ENCODE results near the gene HNRNPM. TPM values are rescaled to one million over a fixed set of nuclear protein-coding genes. Genes with fewer than 3 reads are reported as not detected.
"Not testable (repeated sequence)": the region's sequence is repeated elsewhere in the genome, so short reads cannot be mapped to it uniquely, and the experiment has no call there.

HNRNPM gene, protein sequence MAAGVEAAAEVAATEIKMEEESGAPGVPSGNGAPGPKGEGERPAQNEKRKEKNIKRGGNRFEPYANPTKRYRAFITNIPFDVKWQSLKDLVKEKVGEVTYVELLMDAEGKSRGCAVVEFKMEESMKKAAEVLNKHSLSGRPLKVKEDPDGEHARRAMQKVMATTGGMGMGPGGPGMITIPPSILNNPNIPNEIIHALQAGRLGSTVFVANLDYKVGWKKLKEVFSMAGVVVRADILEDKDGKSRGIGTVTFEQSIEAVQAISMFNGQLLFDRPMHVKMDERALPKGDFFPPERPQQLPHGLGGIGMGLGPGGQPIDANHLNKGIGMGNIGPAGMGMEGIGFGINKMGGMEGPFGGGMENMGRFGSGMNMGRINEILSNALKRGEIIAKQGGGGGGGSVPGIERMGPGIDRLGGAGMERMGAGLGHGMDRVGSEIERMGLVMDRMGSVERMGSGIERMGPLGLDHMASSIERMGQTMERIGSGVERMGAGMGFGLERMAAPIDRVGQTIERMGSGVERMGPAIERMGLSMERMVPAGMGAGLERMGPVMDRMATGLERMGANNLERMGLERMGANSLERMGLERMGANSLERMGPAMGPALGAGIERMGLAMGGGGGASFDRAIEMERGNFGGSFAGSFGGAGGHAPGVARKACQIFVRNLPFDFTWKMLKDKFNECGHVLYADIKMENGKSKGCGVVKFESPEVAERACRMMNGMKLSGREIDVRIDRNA
- 309 TPM for polyA plus RNA-seq (2013, experiment 1 of 2; ENCODE audit: insufficient read length)
- polyA plus RNA-seq (2013, experiment 2 of 2; ENCODE audit: insufficient read length), result 124 TPM

DNA sequence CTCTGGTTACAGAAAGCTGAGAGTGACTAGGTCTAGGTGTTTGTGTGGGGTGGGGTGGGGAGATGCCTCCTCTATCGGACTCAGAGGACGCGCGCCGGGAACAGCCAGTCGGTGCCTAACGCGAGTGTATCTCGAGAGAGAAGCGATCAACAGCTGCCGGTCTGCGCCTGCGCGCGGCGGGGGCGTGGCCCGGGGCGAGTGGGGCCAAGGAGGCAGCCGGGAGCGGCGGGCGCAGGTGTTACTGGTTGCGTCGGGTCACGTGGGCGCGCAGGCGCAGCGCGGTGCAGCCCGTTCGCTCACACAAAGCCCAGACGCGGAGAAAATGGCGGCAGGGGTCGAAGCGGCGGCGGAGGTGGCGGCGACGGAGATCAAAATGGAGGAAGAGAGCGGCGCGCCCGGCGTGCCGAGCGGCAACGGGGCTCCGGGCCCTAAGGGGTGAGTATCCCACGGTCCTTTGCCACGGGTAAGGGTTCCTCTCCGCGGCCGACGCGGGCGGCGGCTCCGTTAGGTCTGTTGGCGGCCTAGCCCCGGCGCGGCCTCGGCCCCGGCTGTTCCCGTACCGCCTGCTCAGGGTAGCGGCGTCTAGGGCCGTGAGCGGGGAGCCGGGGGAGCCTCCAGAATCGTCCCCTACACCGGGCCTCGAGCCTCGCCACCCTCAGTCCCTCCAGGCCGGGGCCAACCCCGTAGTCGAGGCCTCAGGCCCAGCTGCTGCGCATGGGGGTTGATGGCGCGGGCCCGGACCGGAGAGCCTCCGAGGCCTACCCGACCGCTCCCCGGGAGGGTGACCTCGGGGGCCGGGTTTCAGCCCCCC is at the start of gene HNRNPM:
HNRNPM (plus strand) TSS at position 299 of the 811 bp plus-strand sequence; CDS start at position 323, 24 bp downstream.
- peak; percentile 96 for DNase-seq

DNA sequence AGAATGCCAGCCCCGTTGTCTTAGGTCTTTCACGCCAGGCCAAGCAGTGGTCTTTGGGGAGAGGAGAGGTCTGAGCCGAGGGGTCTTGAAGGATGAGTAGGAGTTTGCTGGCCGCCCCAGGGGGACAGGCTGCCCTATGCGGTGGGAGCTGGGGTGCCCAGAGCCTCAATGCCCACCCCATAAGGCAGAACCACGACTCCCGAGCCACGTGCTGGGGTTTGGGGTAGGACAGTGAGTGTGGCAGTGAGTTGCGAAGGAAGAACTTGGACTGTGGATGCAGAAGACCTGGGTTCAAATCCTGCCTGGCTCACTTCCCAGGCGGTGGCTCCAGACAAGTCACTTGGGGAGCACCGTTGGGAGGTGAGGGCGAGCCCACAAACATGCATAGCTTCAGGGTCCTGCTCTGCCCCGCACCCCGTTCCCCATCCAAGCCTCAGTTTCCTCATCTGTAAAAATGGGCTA is 49.1 kb upstream of the HNRNPM start:
- DNase-seq, result no peak

DNA sequence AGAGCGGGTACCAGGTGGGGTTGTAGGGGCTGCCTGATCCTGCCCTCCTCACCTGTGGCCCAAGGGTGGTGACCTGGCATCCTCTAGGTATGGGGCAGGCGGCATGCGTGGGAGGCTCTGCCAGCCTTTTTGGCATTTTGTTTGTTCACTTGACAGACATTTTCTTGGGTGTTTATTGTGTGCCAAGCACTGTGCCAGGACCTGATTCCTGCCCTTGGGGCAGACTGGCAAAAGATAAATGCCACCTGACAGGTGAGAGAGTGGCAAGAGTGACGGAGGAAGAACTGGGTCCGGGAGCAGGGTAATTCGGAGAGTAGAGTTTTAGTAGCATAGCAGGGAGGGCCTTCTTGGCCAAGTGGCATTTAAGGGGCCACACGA is 48.6 kb upstream of the HNRNPM start:
- DNase-seq, result no peak

DNA sequence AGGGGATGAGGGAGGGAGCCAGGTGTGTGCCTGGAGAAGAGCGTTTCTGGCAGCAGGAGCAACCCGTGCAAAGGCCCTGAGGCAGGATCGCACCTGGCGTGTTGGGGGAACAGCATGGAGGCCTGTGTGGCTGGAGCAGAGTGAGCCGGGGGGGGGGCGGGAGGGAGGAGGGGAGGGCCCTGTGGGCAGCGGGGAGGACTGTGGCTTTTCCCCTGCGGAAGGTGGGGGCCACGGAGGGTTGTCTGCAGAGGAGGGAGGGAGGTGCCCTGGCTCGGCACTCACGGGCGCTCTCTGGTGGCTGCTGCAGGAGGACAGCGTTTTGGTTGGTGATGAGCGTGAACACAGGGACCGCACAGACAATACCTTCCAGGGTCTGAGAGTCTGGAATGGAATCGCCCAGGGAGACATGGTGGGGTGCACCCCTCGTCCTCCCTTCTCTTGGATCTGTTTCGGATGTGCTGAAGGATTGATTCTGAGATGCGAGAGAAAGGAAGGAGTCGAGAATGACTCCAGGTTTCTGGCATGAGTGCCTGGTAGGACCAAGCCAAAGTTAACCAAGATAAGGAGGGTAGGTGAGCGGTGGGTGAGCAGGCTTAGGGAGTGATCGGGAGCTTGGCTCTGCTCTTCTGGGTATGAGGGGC is 48.1 kb upstream of the HNRNPM start:
- DNase-seq, result peak; percentile 63

DNA sequence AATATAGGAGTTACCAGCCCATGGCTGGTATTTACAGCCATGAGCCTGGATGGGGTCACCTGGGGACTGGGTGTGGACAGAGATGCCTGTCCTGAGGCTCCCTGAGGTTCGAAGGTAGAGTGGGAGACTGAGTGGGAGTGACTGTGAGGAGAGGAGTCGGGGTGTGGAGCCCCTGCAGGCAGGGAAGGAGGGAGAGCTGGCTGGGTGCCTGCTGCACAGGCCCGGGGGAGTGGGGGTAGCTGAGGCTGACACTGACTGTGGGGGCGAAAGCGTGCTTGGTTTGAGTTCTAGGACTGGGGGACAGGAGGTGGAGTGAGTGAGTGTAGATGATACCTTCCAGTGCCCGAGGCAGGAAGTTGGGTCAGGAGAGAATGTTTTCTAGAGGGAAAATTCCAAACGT is 47.5 kb upstream of the HNRNPM start:
- no peak for DNase-seq

DNA sequence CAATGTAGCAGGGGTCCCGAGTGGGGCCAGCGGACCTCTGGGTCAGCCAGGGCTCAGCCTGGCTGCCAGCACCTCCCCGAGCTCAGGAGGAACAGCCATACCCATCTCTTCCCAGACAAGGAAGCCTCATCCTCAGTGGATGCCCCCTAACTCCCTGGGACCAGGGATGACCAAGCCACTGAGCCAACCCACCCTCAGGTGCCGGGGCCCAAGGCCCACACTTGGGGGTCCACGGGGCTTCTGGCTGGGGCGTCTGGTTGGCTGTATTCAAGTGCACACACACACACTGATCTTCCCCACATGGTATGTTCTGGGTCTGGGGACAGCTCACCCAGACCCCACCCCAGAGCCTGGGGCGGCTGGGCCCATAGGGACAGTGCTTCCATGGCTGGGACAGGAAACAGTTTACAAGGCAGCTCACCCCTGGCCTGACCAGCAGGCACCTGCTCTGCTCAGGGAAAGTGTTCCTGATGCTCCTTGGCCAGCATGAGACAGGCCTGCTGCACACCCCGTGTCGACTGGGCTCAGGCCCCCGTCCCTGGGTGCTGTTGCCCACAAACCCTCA is 46.9 kb upstream of the HNRNPM start:
- DNase-seq, result no peak

DNA sequence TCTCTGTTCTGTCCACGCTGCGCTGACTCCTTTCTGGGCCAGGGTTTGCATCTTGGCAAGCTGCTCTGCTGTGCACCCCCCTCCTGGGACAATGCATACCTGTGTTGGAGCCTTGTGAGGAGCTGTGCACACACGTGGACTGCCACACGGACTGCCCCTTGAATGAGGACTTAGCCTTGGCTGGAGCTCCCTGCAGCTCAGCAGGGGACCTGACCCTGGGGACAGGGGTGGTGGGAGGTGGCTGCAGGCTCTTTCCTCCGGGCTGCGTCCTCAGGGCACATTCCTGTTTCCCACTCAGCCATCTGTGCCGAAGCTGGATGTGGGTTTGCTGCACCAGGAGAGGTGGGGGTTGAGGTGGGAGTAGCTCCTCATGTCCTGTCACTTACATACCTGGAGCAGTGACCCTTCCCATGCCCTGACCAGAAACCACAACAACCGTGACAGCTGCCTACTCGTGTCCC is 46.4 kb upstream of the HNRNPM start:
- DNase-seq, result no peak

DNA sequence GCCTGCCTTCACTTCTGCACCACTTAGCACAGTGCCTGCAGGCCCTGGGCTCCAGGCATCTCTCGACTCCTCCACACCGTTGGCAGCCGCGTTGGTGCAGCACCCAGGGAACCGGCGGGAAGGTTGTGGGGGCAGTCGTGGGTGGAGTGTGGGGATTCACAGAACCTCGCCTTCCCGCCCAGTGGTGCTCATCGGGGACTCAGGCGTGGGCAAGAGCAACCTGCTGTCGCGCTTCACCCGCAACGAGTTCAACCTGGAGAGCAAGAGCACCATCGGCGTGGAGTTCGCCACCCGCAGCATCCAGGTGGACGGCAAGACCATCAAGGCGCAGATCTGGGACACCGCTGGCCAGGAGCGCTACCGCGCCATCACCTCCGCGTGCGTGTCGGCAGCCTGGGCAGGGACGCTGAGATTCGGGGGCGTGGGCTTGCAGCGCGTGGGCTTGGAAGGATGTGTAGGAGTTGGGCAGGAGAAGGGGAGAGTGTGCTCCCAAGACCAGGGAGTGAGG is 45.0 kb upstream of the HNRNPM start:
- no peak for DNase-seq

DNA sequence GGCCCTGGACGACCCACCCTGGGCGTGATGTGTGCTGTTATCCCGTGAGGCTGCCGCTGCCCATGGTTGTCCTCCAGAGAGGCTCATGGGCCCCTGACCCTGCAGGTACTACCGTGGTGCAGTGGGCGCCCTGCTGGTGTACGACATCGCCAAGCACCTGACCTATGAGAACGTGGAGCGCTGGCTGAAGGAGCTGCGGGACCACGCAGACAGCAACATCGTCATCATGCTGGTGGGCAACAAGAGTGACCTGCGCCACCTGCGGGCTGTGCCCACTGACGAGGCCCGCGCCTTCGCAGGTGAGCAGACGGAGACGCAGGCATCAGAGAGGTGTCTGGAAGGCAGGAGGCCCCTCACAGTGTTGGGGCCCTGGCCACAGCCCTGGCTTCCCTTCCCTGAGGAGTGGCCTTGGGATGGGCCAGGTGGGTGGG is 42.8 kb upstream of the HNRNPM start:
- no peak for DNase-seq

DNA sequence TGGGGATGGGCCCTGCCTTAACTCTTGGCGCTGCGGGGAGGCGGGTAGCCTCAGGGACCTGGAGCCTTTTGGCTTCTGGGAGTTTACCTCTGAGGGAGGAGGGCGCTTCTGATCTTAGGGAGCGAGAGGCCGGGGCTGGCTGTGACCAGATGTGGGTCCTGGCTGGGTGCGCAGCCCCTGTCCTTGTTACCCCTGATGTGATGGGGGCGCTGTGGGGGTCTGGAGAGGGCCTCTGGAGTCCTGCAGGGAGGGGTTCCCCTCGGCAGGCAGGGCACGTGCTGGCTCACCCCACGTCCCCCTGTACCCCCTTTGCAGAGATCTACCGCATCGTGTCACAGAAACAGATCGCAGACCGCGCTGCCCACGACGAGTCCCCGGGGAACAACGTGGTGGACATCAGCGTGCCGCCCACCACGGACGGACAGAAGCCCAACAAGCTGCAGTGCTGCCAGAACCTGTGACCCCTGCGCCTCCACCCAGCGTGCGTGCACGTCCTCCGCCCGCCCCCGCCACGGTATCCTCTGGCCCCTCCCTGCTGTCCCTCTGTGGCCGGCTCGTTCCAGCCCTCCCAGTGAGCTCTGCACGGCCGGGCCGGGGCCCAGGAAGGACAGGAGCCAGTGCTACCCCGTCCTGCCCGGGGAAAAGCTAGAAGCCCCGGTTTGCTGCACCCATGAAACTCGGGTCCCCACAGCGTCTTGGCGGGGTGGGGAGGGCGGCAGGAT is 41.5 kb upstream of the HNRNPM start:
- DNase-seq, result no peak

DNA sequence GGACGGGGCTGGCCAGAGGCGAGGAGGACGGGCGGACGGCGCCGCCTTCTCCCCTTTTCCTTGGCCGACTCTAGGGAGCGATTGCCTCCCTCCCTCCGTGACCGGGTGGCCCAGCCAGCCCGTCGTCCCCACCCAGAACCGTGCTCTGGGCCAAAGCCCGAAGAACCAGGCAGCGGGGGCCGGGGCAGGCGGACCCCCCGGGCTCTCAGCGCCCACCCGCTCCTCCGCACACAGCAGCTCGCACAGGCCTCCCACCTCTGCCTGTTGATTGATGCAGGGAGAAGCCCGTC is 41.0 kb upstream of the HNRNPM start:
- DNase-seq, result no peak

DNA sequence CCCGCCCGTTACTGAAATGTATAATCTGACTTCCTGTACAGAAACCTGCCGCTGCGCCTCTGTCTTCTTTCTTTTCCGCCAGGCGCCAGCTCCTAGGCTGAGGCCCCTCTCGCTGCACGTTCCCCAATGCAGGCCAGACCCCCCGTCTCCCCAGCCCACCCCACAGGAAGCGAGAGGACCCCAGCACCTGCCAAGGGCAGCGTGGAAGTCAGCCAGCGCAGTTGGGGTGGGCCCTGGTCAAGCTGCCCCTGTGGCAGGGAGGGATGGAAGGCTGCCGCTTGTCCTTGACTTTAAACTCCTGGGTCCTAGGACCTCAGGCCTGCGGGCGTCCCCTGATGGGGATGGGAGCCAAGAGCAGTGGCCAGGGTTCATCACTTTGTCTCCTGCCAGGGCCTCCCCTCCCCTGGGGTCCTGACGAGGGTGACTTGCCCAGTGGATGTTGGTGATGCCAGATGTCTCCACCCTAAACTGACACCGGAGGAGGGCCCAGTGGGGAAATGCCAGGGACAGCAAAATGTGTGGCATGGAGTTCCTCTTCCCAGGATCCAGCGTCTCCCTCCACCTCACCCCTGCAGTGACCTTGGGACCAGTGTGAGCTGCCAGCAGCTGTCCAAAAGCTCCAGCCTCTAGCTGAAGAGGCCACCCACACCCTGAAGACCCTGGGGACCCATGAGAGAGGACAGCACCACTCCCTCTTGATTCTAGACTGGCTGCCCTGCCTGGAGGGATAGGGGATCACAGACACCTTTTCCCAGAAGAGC is 40.2 kb upstream of the HNRNPM start:
- DNase-seq, result no peak

DNA sequence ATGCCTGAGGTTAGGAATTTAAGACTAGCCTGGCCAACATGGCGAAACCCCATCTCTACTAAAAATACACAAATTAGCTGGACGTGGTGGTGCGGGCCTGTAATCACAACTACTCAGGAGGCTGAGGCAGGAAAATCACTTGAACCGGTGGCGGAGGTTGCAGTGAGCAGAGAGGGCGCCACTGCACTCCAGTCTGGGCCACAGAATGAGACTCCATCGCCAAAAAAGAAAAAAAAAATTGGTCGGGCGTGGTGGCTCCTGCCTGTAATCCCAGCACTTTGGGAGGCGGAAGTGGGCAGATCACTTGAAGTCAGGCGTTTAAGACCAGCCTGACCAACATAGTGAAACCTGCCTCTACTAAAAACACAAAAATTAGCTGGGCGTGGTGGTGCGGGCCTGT is 34.1 kb upstream of the HNRNPM start:
- DNase-seq, result not testable (repeated sequence)

DNA sequence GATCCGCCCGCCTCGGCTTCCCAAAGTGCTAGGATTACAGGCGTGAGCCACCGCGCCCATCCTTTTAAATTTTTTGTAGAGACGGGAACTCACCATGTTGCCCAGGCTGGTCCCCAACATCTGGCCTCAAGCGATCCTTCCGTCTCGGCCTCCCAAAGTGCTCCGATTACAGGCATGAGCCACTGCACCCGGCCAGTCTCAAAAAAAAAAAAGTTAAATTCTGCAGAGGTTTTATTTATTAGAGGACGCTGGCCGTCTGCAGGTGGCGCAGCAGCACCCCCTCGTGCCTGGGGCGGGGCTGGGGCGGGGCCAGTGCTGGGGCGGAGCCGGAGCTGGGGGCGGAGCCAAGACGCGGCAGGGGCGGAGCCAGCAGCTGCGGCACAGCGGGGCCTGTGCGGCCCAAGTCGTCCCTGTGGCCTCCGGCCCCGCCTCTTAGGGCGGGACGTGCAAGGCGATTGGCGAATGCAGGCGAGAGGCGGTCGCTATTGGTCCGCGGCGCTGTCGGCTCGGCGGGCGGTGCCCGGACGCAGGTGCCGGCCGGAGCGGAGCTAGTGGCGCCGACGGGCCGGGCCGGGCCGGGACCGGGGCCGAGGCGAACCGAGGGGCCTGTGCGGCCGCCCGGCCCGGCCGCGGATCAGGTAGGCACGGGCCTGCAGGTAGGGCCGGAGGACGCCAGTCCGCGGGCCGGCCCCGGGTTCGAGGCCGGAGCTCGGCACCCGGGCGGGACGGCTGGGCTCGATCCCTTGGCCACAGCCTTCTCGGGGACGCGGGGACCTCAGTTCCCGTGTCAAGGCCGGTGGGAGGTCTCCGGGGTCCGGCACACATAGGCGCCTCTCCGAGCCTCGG is 31.8 kb upstream of the HNRNPM start, which contains the start of gene MARCHF2:
MARCHF2 (plus strand) TSS at position 523 of the 846 bp plus-strand sequence. CDS start 8,536 bp downstream, outside the sequence.
- DNase-seq, result peak; percentile 94

DNA sequence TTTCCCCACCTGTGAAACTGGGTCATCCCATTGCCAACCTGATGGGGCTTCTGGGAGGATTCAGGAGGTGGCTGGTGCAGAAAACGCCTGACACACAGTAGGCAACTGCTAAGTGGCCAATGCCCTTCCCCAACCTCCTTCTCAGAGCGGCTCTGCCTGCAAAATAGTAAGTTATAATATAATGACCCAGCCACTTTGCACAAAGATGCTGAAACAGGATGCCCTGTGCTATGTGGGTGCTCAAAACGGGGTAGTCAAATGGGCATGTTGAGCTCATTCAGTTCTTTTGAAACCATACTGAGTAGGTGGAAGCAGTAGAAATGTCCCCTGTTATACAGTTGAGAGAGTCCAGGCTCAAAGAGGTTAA is 31.2 kb upstream of the HNRNPM start:
- DNase-seq, result no peak

DNA sequence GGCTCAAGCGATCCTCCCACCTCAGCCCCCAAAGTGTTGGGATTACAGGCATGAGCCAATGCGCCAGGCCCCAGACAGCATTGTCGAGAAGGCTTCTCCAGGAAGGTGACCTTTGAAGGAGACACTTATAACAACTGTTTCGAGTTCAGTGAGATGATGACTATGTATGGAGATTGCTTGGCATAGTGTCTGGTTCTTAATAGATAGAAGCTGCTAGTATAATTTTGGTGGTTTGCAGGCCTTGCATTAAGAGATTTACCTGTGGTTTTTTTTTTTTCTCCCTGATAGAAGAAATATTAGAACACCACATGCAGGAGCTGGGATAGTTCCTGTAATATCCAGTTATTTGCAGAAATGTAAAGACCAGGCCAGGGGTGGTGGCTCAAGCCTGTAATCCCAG is 28.0 kb upstream of the HNRNPM start:
- DNase-seq, result no peak

DNA sequence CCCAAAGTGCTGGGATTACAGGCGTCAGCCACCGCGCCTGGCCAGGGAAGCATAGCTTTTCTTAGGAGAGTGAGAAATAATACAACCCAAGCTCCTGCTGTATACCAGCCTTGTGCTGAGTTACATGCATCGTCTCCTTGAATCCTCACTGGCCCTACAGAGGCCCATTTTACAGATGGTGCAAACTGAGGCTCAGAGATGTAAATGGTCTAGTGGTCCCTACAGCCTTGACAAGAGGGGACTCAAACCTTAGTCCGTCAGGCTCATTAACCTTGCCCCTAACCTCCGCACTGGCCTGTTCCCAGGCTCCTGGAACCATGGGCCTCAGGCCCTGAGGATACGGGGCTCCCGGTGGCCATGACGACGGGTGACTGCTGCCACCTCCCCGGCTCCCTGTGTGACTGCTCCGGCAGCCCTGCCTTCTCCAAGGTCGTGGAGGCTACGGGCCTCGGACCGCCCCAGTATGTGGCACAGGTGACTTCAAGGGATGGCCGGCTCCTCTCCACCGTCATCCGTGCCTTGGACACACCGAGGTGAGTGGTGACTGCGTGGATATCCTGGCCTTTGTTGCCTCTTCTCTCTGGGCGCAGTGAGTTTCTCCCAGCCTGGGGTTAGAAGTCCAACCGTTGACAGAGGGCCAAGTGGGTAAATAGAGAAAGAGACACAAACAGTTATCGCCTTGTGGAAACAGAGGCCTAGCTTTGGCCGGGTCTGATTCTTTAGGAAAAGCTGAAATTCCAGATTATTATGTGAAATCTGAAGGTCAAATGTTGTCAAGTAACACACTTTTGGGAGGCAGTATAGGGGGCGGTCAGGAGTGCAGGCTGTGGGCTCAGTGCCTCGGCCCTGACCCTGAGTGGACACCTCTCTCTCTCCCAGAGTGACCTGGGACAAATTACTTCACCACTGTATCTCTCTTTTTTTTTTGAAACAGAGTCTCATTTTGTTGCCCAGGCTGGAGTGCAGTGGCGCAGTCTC is 23.0 kb upstream of the HNRNPM start:
- no peak for DNase-seq

DNA sequence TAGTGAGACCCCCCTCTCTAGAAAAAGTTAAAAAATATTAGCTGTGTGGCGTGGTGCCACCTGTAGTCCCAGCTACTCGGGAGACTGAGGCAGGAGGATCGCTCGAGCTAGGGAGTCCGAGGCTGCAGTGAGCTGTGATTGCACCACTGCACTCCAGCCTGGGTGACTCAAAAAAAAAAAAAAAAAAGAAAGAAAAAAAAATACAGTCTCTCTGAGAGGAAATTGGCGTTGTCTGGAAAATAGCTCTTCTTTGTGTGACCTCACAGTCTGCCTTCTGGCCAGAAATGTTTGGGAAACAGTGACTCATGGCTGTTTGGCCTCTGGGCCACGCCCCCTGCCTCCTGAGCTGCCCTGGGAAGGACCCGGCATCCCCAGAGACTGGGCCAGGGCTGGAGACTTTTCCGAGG is 21.0 kb upstream of the HNRNPM start:
- DNase-seq, result peak; percentile 99
